HG03354 (cell line): ENCODE measurements around the gene OR4M1.
"Not testable (repeated sequence)": the region's sequence is repeated elsewhere in the genome, so short reads cannot be mapped to it uniquely, and the experiment has no call there.

ENCODE experiments used
- ATAC-seq: cut with Tn5 transposase; IDR thresholded peaks from one replicate; pipeline ENCODE4 v1.9.1; 2021; ENCODE audit warnings: mild to moderate bottlenecking; ENCODE audit not compliant: unreplicated experiment, poor library complexity, severe bottlenecking

OR4M1 gene, protein sequence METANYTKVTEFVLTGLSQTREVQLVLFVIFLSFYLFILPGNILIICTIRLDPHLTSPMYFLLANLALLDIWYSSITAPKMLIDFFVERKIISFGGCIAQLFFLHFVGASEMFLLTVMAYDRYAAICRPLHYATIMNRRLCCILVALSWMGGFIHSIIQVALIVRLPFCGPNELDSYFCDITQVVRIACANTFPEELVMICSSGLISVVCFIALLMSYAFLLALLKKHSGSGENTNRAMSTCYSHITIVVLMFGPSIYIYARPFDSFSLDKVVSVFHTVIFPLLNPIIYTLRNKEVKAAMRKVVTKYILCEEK

GRCh38 chr14:19773204-19773603 is at the start of gene OR4M1:
Gene OR4M1 (plus strand): TSS chr14:19773504. CDS start chr14:19780323, 6,819 bp downstream.
- not testable (repeated sequence) for ATAC-seq

DNA sequence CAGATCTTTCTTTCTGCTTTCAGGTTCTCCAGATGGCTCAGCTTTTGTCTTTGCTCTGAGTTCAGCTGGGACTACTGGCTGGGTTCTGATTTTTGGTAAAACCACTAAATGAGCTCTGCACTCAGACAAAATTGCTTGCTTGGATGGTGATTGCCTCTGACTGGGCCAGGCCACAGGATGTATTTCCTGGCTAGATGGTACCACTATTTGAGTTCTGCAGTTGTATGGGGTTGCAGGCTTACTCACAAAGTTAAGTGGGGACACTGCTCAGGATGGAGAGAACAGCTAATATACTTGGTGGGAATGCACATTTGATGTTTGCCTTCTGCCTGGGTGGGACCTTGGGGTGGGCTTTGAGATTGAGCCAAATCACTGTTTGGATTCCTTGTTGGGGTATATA is 43.9 kb upstream of the OR4M1 start:
- no peak for ATAC-seq

DNA sequence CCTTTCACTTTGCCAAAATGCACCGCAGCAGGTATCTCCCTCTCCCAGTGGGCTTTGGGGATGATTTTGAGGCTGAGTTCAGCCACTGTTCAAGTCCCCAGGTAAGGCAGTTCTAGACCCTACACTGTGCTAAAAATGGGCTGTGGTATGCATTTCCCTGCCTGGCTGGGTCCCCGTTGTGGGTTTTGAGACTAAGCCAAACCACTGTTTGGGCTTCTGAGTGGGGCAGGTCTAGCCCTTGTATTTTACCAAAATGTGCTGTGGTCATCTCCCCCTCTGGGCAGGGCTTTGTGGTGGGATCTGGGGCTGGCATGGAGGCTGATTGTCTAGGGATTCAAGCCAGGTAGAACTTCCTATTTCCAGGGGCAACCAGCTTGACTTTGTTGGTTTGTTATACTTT is 43.5 kb upstream of the OR4M1 start:
- ATAC-seq: no peak

DNA sequence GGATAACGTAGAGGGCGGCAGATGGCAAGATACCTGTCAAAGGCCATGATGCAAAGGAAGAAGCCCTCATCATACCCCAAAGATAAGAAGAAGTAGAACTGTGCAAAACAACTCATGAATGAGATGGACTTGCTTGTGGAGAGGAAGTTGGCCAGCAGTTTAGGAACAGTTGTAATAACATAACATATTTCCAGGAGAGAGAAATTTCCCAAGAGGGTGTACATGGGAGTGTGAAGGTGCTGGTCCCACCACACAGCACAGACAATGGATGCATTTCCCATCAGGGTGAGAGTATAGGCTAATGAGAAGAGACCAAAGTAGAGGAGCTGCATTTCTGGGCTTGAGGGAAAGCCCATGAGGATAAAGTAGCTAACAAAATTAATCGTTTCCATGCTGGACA is 39.4 kb upstream of the OR4M1 start:
- ATAC-seq: not testable (repeated sequence)

- no peak for ATAC-seq
These were observed 30.0 kb upstream of the OR4M1 start, which contains the start of gene OR4Q3 for GRCh38 chr14:19743256-19743655. Gene OR4Q3 (plus strand): TSS chr14:19743571.

- not testable (repeated sequence) for ATAC-seq
These were observed 21.0 kb upstream of the OR4M1 start for GRCh38 chr14:19752316-19752715.

DNA sequence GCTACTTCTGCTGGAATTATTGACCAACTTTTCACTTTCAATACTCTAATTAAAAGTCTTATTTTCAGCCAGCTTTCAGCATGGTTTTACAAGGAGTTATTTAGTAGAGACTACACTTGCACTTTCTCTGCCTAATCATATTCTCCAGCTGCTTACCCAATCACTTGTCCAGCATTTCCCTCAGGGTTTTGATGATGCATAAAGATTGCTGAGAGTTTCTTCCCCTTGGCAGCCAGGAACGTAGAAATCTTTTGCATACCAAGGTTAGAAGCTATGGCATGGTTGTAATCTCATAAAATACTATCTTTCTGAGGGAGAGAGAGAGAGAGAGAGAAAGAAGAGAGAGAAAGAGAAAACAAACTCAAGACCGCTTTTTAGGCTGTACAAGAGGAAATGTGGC is 19.1 kb upstream of the OR4M1 start:
- no peak for ATAC-seq

DNA sequence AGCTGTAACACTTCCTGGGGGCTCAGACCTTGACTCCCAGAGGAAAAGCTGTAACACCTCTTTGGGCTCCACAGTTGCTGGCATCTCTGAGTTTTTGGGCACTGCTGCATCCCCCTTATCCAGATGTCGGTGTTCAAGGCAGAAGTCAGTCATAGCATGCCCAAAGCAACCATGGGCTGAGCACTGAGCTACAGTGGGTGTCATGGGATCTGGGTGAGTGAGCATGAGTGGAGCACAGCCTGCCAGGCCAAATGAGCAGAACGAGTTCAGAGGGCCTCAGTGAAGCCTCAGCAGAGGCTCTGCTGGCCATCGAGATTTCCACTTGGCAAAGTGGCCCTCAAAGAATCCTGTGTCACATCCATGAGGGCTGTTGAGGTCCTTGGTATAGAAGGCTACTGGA is 1.8 kb upstream of the OR4M1 start:
- ATAC-seq: not testable (repeated sequence)

DNA sequence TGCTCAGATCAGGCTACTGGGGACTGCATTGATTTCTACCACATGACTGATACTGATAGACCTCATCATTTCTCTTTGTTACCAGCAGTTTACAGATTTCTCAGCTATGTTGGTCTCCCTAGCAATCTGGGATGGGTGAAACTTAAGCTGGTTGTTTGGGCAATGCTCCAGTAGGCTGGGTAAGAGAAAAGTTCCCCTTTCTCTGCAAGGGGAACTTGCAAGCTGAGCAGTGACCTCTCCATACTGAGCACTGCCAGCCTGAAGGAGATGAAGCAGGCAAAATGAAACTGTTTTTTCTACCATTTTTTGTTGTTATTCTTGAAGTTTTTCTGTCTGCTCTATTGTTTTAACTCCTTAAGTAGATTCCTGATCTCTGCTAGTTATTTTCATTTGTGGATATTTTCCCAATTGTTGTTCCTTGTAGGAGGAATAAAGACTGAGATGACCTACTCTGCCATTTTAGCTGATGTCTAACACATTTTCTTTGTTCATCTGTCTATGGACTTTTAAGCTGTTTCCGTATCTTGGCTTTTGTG is 1.3 kb upstream of the OR4M1 start:
- no peak for ATAC-seq

DNA sequence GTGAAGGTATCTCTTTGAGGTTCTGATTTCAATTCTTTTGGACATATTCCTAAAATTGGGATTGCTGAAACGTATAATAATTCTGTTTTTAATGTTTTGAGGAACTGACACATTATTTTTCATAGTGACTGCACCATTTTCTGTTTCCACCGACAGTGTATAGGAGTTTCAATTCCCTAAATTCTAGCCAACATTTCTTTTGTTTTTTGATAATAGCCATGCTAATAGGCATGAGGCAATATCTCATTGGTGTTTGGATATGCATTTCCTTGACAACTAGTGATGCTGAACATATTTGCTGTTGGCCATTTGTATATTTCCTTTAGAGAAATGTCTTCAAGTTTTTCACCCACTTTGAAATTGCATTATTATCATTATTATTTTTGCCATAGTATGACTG is 850 bp upstream of the OR4M1 start:
- not testable (repeated sequence) for ATAC-seq

GRCh38 chr14:19775587-19775986 is 2.3 kb downstream of the OR4M1 start:
- no peak for ATAC-seq

GRCh38 chr14:19785848-19786247 is 12.5 kb downstream of the OR4M1 start:
- ATAC-seq: not testable (repeated sequence)

DNA sequence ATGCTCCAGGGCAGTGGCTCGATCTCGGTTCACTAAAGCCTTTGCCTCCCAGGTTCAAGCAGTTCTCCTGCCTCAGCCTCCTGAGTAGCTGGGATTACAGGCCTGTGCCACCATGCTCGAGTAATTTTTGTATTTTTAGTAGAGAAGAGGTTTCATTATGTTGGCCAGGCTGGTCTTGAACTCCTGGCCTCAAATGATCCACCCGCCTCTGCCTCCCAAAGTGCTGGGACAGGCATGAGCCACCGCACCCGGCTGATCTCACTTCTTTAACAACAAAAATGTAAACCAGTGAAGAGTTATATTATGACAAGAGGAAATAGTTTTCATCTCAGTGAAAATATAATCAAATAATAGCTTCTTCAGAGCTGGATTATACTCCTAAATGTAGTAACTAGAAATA is 14.0 kb downstream of the OR4M1 start:
- ATAC-seq: not testable (repeated sequence)

GRCh38 chr14:19788150-19788549 is 14.8 kb downstream of the OR4M1 start:
- not testable (repeated sequence) for ATAC-seq

DNA sequence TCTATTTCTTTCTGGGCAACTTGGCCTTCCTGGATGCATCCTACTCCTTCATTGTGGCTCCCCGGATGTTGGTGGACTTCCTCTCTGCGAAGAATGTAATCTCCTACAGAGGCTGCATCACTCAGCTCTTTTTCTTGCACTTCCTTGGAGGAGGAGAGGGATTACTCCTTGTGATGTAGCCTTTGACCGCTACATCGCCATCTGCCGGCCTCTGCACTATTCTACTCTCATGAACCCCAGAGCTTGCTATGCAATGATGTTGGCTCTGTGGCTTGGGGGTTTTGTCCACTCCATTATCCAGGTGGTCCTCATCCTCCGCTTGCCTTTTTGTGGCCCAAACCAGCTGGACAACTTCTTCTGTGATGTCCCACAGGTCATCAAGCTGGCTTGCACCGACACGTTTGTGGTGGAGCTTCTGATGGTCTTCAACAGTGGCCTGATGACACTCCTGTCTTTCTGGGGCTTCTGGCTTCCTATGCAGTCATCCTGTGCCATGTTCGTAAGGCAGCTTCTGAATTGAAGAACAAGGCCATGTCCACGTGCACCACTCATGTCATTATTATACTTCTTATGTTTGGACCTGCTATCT is 23.3 kb downstream of the OR4M1 start:
- not testable (repeated sequence) for ATAC-seq

DNA sequence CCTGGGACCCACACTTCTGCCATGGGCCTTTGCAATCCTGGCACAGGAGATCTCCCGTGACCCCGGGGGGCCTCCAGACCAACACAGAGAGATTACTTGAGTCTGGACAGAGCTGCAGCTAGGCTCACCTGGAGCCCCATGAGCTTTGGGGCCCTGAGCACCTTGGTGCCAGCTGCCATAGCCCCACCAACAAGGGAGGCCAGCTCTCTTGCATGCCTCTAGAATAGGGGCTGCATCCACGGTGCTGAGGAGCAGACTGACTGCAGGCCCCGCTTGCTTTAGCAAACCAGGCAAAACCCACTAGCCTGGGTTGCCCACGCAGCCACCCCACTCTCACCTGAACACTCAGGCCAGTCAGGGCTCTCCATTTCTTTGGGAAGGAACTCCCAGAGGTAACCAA is 26.6 kb downstream of the OR4M1 start:
- ATAC-seq: no peak

GRCh38 chr14:19800282-19801117 is 27.2 kb downstream of the OR4M1 start:
- no peak for ATAC-seq

DNA sequence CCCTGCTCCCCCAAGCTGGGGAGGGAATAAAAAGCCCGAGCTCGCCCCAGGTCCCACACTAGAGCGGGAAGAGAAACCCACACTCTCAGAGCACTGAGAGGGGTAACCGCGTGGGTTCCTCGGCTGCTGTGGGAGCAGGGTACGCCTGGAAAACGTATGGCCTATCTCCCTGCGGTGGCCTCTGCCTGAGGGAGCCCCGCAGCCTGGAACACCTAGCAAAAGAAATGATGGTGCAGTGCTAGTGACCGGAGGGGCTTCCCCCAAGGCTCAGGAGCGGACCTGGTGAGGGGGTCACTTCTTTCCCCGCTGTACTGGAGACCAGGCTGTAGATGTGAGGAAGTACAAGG is 27.8 kb downstream of the OR4M1 start:
- ATAC-seq: no peak

GRCh38 chr14:19803470-19803869 is 30.2 kb downstream of the OR4M1 start, which contains the start of gene OR4N2:
Gene OR4N2 (plus strand): TSS chr14:19803770. CDS start chr14:19827449, 23,679 bp downstream.
- not testable (repeated sequence) for ATAC-seq

- not testable (repeated sequence) for ATAC-seq
These were observed 40.0 kb downstream of the OR4M1 start for GRCh38 chr14:19813171-19813920.
